HG03442 (cell line): ENCODE results near the gene MINPP1.
A peak's percentile ranks its signal among the peaks of the same experiment; 100 is the strongest.
"Not testable (repeated sequence)": the region's sequence is repeated elsewhere in the genome, so short reads cannot be mapped to it uniquely, and the experiment has no call there.

Source experiments
- ATAC-seq: cut with Tn5 transposase; IDR thresholded peaks from one replicate; pipeline ENCODE4 v1.9.1; 2021; ENCODE audit warnings: mild to moderate bottlenecking, moderate library complexity; ENCODE audit not compliant: unreplicated experiment

The MINPP1 gene

GRCh38 chr10:87504640-87505365 lies at the start of gene MINPP1:
TSS of gene MINPP1 (plus strand) at chr10:87504893. CDS start at chr10:87504916, 23 bp downstream.
- ATAC-seq = peak; percentile 85

GRCh38 chr10:87456586-87457220 lies 48.0 kb upstream of the MINPP1 start:
- not testable (repeated sequence) for ATAC-seq

GRCh38 chr10:87461751-87462150 lies 42.9 kb upstream of the MINPP1 start:
- ATAC-seq = not testable (repeated sequence)

GRCh38 chr10:87466849-87467248 lies 37.8 kb upstream of the MINPP1 start:
- ATAC-seq = not testable (repeated sequence)

- ATAC-seq = not testable (repeated sequence)
Observed at GRCh38 chr10:87488733-87489132, 16.0 kb upstream of the MINPP1 start.

GRCh38 chr10:87490285-87490684 lies 14.4 kb upstream of the MINPP1 start:
- ATAC-seq = not testable (repeated sequence)

GRCh38 chr10:87492450-87492849 lies 12.2 kb upstream of the MINPP1 start:
- not testable (repeated sequence) for ATAC-seq

- ATAC-seq = not testable (repeated sequence)
Observed at GRCh38 chr10:87495446-87495845, 9.2 kb upstream of the MINPP1 start.

- not testable (repeated sequence) for ATAC-seq
Observed at GRCh38 chr10:87497386-87497785, 7.3 kb upstream of the MINPP1 start.

- ATAC-seq = not testable (repeated sequence)
Observed at GRCh38 chr10:87498106-87498789, 6.4 kb upstream of the MINPP1 start.

- no peak for ATAC-seq
Observed at GRCh38 chr10:87500646-87501048, 4.0 kb upstream of the MINPP1 start.

GRCh38 chr10:87503401-87503800 lies 1.3 kb upstream of the MINPP1 start:
- no peak for ATAC-seq

GRCh38 chr10:87503886-87504285 lies 807 bp upstream of the MINPP1 start:
- no peak for ATAC-seq

- ATAC-seq = no peak
Observed at GRCh38 chr10:87504307-87504639, 420 bp upstream of the MINPP1 start.

- peak; percentile 52 for ATAC-seq
Observed at GRCh38 chr10:87505366-87506111, 846 bp downstream of the MINPP1 start.

GRCh38 chr10:87506956-87507355 lies 2.3 kb downstream of the MINPP1 start:
- no peak for ATAC-seq

- ATAC-seq = no peak
Observed at GRCh38 chr10:87507879-87508483, 3.3 kb downstream of the MINPP1 start.

GRCh38 chr10:87508837-87509236 lies 4.1 kb downstream of the MINPP1 start:
- no peak for ATAC-seq

- ATAC-seq = no peak
Observed at GRCh38 chr10:87510025-87510424, 5.3 kb downstream of the MINPP1 start.

GRCh38 chr10:87511526-87511925 lies 6.8 kb downstream of the MINPP1 start:
- ATAC-seq = no peak

- no peak for ATAC-seq
Observed at GRCh38 chr10:87518937-87519336, 14.2 kb downstream of the MINPP1 start.
